HCT116 (cell line): ENCODE measurements around the gene RAET1L. TPM values are rescaled to one million over a fixed set of nuclear protein-coding genes. Genes with fewer than 3 reads are reported as not detected.

Experiments used
- ATAC-seq: fragments of 200-7000 bp; cut with Tn5 transposase; 2 replicates; pipeline ENCODE4 v1.9.1; 2020; ENCODE audit warnings: mild to moderate bottlenecking, moderate library complexity
- BruUV-seq: library from RNA; stranded (reverse); fragments of 400-500 nt; replicated peaks from 2 replicates; lab custom pipeline; 2021; lab: Mats Ljungman, UMichigan
- CTCF ChIA-PET: fragments of 300-600 bp; sonication (Branson Sonifier 250); formaldehyde crosslinking; loops from one replicate; lab custom pipeline; 2021; ENCODE audit warnings: antibody characterized with exemption; lab: Charles Lee
- POLR2A ChIA-PET: fragments of 300-600, 350-600 bp; sonication (Branson Sonifier 250); formaldehyde crosslinking; loops from one replicate; lab custom pipeline; 2021; ENCODE audit warnings: antibody characterized with exemption; lab: Charles Lee
- RAD21 ChIA-PET, 2 experiments: fragments of 300-600 bp; sonication (Branson Sonifier 250); formaldehyde crosslinking; loops; one replicate each; lab custom pipeline; 2023; ENCODE audit warnings: low total read pairs in 2 of 2; ENCODE audit not compliant: uncharacterized antibody in 2 of 2, unreplicated experiment in 2 of 2, low non-redundant PET in 1 of 2; lab: Charles Lee
- DNase-seq: peaks from one replicate; pipeline ENCODE4 v3.0.0-alpha.2; 2010; ENCODE audit warnings: low read depth, low spot score
- H2AFZ ChIP-seq: fragments of 200-600 bp; shearing (Covaris generic), sonication (generic); 2 replicates; pipeline ENCODE4 v1.6.1; 2017; ENCODE audit warnings: low read depth, mixed run types, mixed read lengths, antibody characterized with exemption, low read length; ENCODE audit not compliant: poor library complexity, severe bottlenecking
- H3K27ac ChIP-seq: 2 replicates; pipeline ENCODE4 v1.5.1; 2012; ENCODE audit warnings: low read depth, low read length
- H3K27me3 ChIP-seq: fragments of 200-600 bp; sonication (generic); 2 replicates; pipeline ENCODE4 v1.6.1; 2016; ENCODE audit warnings: mixed run types, low read length, mixed read lengths; ENCODE audit not compliant: insufficient read depth
- H3K36me3 ChIP-seq, 2 experiments: fragments of 200-500 bp in 1 of 2; fragments of 200-600 bp in 1 of 2; sonication (Bioruptor generic) in 1 of 2; sonication (generic) in 1 of 2; 2 replicates each; pipeline versions ENCODE4 v1.5.1 to v1.6.1; 2014 to 2016; ENCODE audit warnings: low read length in 2 of 2, inconsistent platforms in 1 of 2, mixed read lengths in 1 of 2, mixed run types in 1 of 2; ENCODE audit not compliant: insufficient read depth in 2 of 2, control insufficient read depth in 1 of 2
- H3K4me1 ChIP-seq, 2 experiments: fragments of 200-600 bp in 1 of 2; sonication (generic) in 1 of 2; 2 replicates each; pipeline versions ENCODE4 v1.5.1 to v1.6.1; 2012 to 2017; ENCODE audit warnings: low read length in 2 of 2, inconsistent platforms in 1 of 2, mild to moderate bottlenecking in 1 of 2, mixed read lengths in 1 of 2, mixed run types in 1 of 2, moderate library complexity in 1 of 2; ENCODE audit not compliant: insufficient read depth in 2 of 2, control insufficient read depth in 1 of 2
- H3K4me2 ChIP-seq: fragments of 200-600 bp; sonication (generic); 2 replicates; pipeline ENCODE4 v1.6.1; 2017; ENCODE audit warnings: mixed run types, low read length, mixed read lengths
- H3K4me3 ChIP-seq, 2 experiments: fragments of 200-600 bp in 1 of 2; sonication (generic) in 1 of 2; replicated peaks in 1 of 2; 2 replicates each; pipeline ENCODE4 v1.5.1; 2011 to 2016; ENCODE audit warnings: low read length in 2 of 2, control low read depth in 1 of 2, low read depth in 1 of 2, mild to moderate bottlenecking in 1 of 2, mixed read lengths in 1 of 2, mixed run types in 1 of 2
- H3K79me2 ChIP-seq: fragments of 200-600 bp; sonication (generic); 2 replicates; pipeline ENCODE4 v1.6.1; 2017; ENCODE audit warnings: mild to moderate bottlenecking, mixed run types, low read length, moderate library complexity, mixed read lengths; ENCODE audit not compliant: insufficient read depth
- H3K9ac ChIP-seq: fragments of 200-600 bp; sonication (generic); 2 replicates; pipeline ENCODE4 v1.6.1; 2016; ENCODE audit warnings: low read length, mixed read lengths
- H3K9me2 ChIP-seq: fragments of 200-600 bp; sonication (generic), shearing (Covaris generic); 2 replicates; pipeline ENCODE4 v1.6.1; 2017; ENCODE audit warnings: mixed run types, mild to moderate bottlenecking, moderate library complexity; ENCODE audit not compliant: insufficient read depth
- H3K9me3 ChIP-seq, 2 experiments: fragments of 200-500 bp in 1 of 2; fragments of 200-600 bp in 1 of 2; sonication (Bioruptor generic) in 1 of 2; sonication (generic) in 1 of 2; 2 replicates each; pipeline ENCODE4 v1.6.1; 2014 to 2017; ENCODE audit warnings: low read length in 2 of 2, mixed read lengths in 2 of 2, inconsistent platforms in 1 of 2, low read depth in 1 of 2, mild to moderate bottlenecking in 1 of 2, mixed run types in 1 of 2, moderate library complexity in 1 of 2; ENCODE audit not compliant: control insufficient read depth in 1 of 2, insufficient read depth in 1 of 2
- H4K20me1 ChIP-seq: fragments of 200-600 bp; sonication (generic), shearing (Covaris generic); 2 replicates; pipeline ENCODE4 v1.6.1; 2017; ENCODE audit warnings: mixed run types, mild to moderate bottlenecking, moderate library complexity; ENCODE audit not compliant: insufficient read depth
- ATF3 ChIP-seq: IDR thresholded peaks from 2 replicates; pipeline ENCODE4 v1.6.1; 2012
- CBX3 ChIP-seq: IDR thresholded peaks from 2 replicates; pipeline ENCODE4 v1.6.1; 2012; ENCODE audit warnings: low read depth
- CEBPB ChIP-seq: IDR thresholded peaks from 2 replicates; pipeline ENCODE4 v1.6.1; 2012; ENCODE audit warnings: low read depth
- ELF1 ChIP-seq: IDR thresholded peaks from 2 replicates; pipeline ENCODE4 v1.6.1; 2012; ENCODE audit warnings: low read depth, borderline replicate concordance
- EZH2 ChIP-seq: fragments of 200-600 bp; sonication (generic); IDR thresholded peaks from 2 replicates; pipeline ENCODE4 v1.6.1; 2017; ENCODE audit warnings: antibody characterized with exemption, mixed run types
- MAX ChIP-seq: IDR thresholded peaks from 2 replicates; pipeline ENCODE4 v1.6.1; 2012
- POLR2A ChIP-seq: IDR thresholded peaks from 2 replicates; pipeline ENCODE4 v1.7.0; 2011; ENCODE audit warnings: borderline replicate concordance; ENCODE audit not compliant: insufficient read depth, insufficient read length; ENCODE audit errors: extremely low read depth
- SIN3A ChIP-seq: IDR thresholded peaks from 2 replicates; pipeline ENCODE4 v1.6.1; 2012; ENCODE audit warnings: low read depth
- SRF ChIP-seq: IDR thresholded peaks from 2 replicates; pipeline ENCODE4 v1.6.1; 2012; ENCODE audit warnings: low read depth
- ZBTB33 ChIP-seq: IDR thresholded peaks from 2 replicates; pipeline ENCODE4 v1.6.1; 2011; ENCODE audit warnings: mild to moderate bottlenecking, low read length, moderate library complexity; ENCODE audit not compliant: insufficient replicate concordance; ENCODE audit errors: extremely low read depth
- ZFX ChIP-seq: fragments of 450-650 bp; IDR thresholded peaks from 2 replicates; pipeline ENCODE4 v1.6.1; 2017
- ZNF274 ChIP-seq: fragments of 200-500 bp; sonication (Bioruptor generic); IDR thresholded peaks from 2 replicates; pipeline ENCODE4 v1.6.1; 2014; ENCODE audit warnings: mild to moderate bottlenecking, low read depth, low read length, inconsistent platforms
- intact Hi-C: fragments of 100-400 bp; cut with micrococcal nuclease; formaldehyde crosslinking; loops from 2 replicates; pipeline ENCODE4 v1.10.0; 2022
- total RNA-seq: library from RNA; stranded (reverse); gene quantifications from one replicate; pipeline ENCODE4 v1.2.1, GENCODE V29; 2021; ENCODE audit not compliant: unreplicated experiment

RAET1L gene
- total RNA-seq, 1 experiment from 2014 or later: 1.5 TPM

GRCh38 chr6:150065083-150065482 lies 39.8 kb upstream of the RAET1L start:
- ChIA-PET RAD21 (no interaction called here), CTCF (no interaction called here)

More at GRCh38 chr6:150065083-150065482, 39.8 kb upstream of the RAET1L start:
- H3K27ac ChIP-seq: no peak overlapping the region
- no peak for DNase-seq
- H3K9ac ChIP-seq: no peak overlapping the region
- TF ChIP-seq ELF1 (no peak), POLR2A (no peak), ZFX (no peak), ATF3 (no peak), ZBTB33 (no peak), SRF (no peak), CBX3 (no peak), ZNF274 (no peak), EZH2 (no peak), CEBPB (no peak), MAX (no peak), SIN3A (no peak)
- TF ChIP-seq, all 23 proteins: peak for 0
- no peak overlapping the region for H2AFZ ChIP-seq
- no peaks in the 10 kb centered on the region for H4K20me1 ChIP-seq
- H3K4me1 ChIP-seq: peaks cover 3 to 19% of the 10 kb centered on the region in 2 experiments; a peak in 2 of 4 replicates
- H3K79me2 ChIP-seq: peaks cover 9% of the 10 kb centered on the region; the same call in 1 of the 2 replicates
- no peaks in the 10 kb centered on the region for H3K9me2 ChIP-seq
- H3K36me3 ChIP-seq: peaks cover 7 to 8% of the 10 kb centered on the region in 2 experiments; a peak in 3 of 4 replicates
- intact Hi-C loops: no loop called here
- BruUV-seq: no TSS peak
- H3K9me3 ChIP-seq: no peaks in the 10 kb centered on the region
- H3K4me3 ChIP-seq: no peak overlapping the region
- ATAC-seq: no peak
- POLR2A ChIA-PET: no interaction called here
- no peak overlapping the region for H3K4me2 ChIP-seq
- H3K27me3 ChIP-seq: no peaks in the 10 kb centered on the region
